ENCODE results near the gene SSBP1.

DNA sequence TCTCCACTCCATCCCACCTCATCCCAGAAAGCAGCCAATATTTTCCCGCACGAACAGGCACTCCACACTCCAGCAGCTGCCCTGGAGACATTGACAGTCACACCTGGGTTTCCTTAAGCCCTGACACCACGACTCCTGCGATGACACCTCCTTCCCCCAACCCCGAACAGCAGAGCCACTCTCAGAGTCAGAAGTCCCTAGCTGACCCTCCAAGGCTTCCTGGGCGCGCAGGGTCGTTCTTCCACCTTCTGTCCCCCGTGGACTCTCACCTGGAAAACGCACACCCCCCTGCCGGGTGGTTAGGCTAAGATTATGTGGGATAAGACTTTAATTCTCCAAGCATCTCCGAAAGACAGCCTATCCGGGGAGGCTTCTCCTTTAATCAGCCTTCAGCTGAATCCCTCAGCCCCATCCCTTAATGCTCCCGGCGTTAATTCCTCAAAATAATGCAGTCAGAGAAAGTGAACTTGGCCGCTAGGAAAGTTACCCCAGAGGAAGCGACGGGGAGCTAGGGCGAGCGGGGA is 37.2 kb upstream of the SSBP1 start:
- no peak for TF ChIP-seq ZNF274 (IDR thresholded peaks at IDR 0.05; ENCODE audit: low read depth, low read length)
- no peak for TF ChIP-seq YY1 (IDR thresholded peaks at IDR 0.05; ENCODE audit: insufficient read depth, insufficient read length)
- TF ChIP-seq SUZ12 (IDR thresholded peaks at IDR 0.05; ENCODE audit: extremely low read depth, insufficient read depth, insufficient read length) = no peak

All from NT2/D1 (cell line).